Measurements from ENCODE around the gene C1QTNF1. TPM values are rescaled to one million over a fixed set of nuclear protein-coding genes. Genes with fewer than 3 reads are reported as not detected.

The C1QTNF1 gene
- polyA plus RNA-seq, 1 donor, result 3.1 TPM

DNA sequence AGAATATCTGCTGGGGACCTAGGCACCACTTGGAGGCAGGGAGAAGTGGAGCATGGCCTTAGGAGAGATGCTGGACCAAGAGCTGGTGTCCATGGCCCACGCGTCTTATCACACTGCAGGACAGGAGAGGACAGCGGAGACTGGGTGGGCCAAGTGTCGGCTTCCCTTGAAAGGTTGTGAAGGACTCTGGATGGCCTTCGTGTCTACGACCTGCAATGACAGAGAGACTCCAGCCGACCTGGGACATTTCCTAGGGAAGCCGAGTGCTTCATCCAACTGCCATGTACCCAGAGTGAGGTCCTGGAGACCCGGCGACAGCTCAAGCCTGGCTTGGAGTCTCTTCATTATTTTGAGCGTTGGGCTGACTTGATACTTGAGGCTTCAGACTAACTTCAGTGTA is 20.5 kb downstream of the C1QTNF1 start:
- Histone ChIP-seq H3K9me3 (ENCODE audit: control insufficient read depth, low read depth, low read length) (no peaks in the 10 kb centered on the region), H3K4me3 (ENCODE audit: low read length) (no peak overlapping the region), H3K27me3 (ENCODE audit: control insufficient read depth, insufficient read depth, low read length) (no peaks in the 10 kb centered on the region), H3K27ac (ENCODE audit: low read length) (no peak overlapping the region), H3K4me1 (ENCODE audit: control insufficient read depth, insufficient read depth, low read length) (no peaks in the 10 kb centered on the region), H3K36me3 (ENCODE audit: control insufficient read depth, insufficient read depth, low read length) (no peaks in the 10 kb centered on the region)
- no CpG with 5 or more reads among the region's 11 CpGs for WGBS (ENCODE audit: insufficient coverage, low lambda C conversion rate)
- no peak for DNase-seq

- H3K27ac ChIP-seq (ENCODE audit: low read length), result no peak overlapping the region
- no peak for DNase-seq
- WGBS (ENCODE audit: insufficient coverage, low lambda C conversion rate), result no CpG with 5 or more reads among the region's 15 CpGs
- no peaks in the 10 kb centered on the region for H3K9me3 ChIP-seq (ENCODE audit: control insufficient read depth, low read depth, low read length)
- no peaks in the 10 kb centered on the region for H3K27me3 ChIP-seq (ENCODE audit: control insufficient read depth, insufficient read depth, low read length)
- H3K4me1 ChIP-seq (ENCODE audit: control insufficient read depth, insufficient read depth, low read length), result no peaks in the 10 kb centered on the region
- no peaks in the 10 kb centered on the region for H3K36me3 ChIP-seq (ENCODE audit: control insufficient read depth, insufficient read depth, low read length)
- H3K4me3 ChIP-seq (ENCODE audit: low read length), result no peak overlapping the region
These were observed 21.2 kb downstream of the C1QTNF1 start for GRCh38 chr17:79045001-79045729.

DNA sequence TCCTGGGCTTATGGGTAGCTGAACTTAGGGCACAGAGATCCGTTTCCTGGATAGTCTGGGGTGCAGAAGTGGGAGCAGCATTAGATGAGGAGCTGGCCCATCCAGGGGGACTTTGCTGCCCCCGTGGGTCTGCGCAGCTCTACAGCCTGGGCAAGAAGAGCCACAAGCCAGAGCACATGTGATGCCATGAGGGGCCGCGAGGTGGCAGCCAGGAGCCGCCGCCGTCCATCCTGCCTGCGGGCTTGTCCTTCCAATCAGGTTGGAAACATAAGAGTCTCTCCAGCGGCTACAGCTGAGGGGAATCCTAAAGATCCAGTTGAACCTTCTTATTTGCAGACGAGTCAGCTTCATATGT is 21.9 kb downstream of the C1QTNF1 start:
- Histone ChIP-seq H3K27me3 (ENCODE audit: control insufficient read depth, insufficient read depth, low read length) (no peaks in the 10 kb centered on the region), H3K9me3 (ENCODE audit: control insufficient read depth, low read depth, low read length) (no peaks in the 10 kb centered on the region), H3K4me3 (ENCODE audit: low read length) (no peak overlapping the region), H3K4me1 (ENCODE audit: control insufficient read depth, insufficient read depth, low read length) (no peaks in the 10 kb centered on the region), H3K36me3 (ENCODE audit: control insufficient read depth, insufficient read depth, low read length) (no peaks in the 10 kb centered on the region), H3K27ac (ENCODE audit: low read length) (no peak overlapping the region)
- peak in 1 of 2 donors; percentile 45 for DNase-seq
- no CpG with 5 or more reads among the region's 11 CpGs for WGBS (ENCODE audit: insufficient coverage, low lambda C conversion rate)

DNA sequence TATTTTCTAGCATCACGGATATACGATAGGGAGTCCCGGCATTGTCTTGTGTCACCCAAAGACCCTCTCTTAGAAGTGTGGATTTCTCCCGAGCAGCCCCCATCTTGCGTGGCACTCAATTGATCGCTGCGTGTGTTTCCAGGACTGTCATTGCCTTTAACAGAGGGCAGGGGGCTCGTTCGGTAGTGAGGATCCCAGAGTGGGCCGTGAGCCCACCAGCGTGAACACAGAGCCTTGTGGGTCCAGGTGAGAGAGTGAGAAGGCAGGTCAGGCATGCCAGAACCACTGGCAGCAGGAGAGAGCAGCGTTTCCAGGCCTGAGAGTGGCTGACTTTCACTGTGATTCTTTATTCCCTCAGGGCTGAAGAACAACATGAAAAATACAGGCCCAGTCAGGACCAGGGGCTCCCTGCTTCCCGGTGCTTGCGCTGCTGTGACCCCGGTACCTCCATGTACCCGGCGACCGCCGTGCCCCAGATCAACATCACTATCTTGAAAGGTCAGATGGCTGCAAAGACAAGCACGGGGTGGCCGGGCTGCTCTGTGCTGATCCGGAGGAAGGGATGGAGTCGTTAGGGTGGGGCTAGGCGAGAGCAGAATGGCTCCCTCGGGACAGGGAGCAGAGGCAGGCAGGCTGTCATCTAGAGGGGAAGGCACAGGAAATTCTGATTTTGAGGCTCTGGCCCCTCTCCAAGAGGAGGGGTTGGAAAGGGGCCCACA is 22.4 kb downstream of the C1QTNF1 start:
- WGBS (ENCODE audit: insufficient coverage, low lambda C conversion rate), result no CpG with 5 or more reads among the region's 25 CpGs
- H3K27me3 ChIP-seq (ENCODE audit: control insufficient read depth, insufficient read depth, low read length), result no peaks in the 10 kb centered on the region
- H3K9me3 ChIP-seq (ENCODE audit: control insufficient read depth, low read depth, low read length), result no peaks in the 10 kb centered on the region
- no peak overlapping the region for H3K4me3 ChIP-seq (ENCODE audit: low read length)
- no peaks in the 10 kb centered on the region for H3K36me3 ChIP-seq (ENCODE audit: control insufficient read depth, insufficient read depth, low read length)
- H3K4me1 ChIP-seq (ENCODE audit: control insufficient read depth, insufficient read depth, low read length), result no peaks in the 10 kb centered on the region
- DNase-seq, result no peak
- H3K27ac ChIP-seq (ENCODE audit: low read length), result no peak overlapping the region

DNA sequence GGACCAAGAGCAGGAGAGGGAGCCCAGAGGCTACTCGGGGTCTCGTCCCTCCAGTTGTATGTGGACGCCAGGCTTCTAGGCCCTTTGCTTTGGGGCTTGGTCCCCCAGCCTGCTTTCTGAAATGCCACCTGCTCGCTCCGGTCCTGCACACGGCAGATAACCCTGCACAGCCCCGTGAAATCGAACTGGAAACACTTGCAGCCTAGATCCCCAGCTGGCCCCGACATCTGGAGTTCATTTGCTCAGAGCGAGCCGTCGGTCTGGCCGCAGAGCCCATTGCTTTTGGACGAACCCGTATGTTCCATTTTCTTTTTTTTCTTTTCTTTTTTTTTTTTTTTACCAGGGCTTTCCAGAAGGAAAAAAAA is 22.9 kb downstream of the C1QTNF1 start:
- no peaks in the 10 kb centered on the region for H3K9me3 ChIP-seq (ENCODE audit: control insufficient read depth, low read depth, low read length)
- H3K4me3 ChIP-seq (ENCODE audit: low read length), result no peak overlapping the region
- H3K36me3 ChIP-seq (ENCODE audit: control insufficient read depth, insufficient read depth, low read length), result no peaks in the 10 kb centered on the region
- no peaks in the 10 kb centered on the region for H3K4me1 ChIP-seq (ENCODE audit: control insufficient read depth, insufficient read depth, low read length)
- DNase-seq, result no peak
- WGBS (ENCODE audit: insufficient coverage, low lambda C conversion rate), result no CpG with 5 or more reads among the region's 15 CpGs
- H3K27me3 ChIP-seq (ENCODE audit: control insufficient read depth, insufficient read depth, low read length), result no peaks in the 10 kb centered on the region
- H3K27ac ChIP-seq (ENCODE audit: low read length), result no peak overlapping the region

- no CpG with 5 or more reads among the region's 30 CpGs for WGBS (ENCODE audit: insufficient coverage, low lambda C conversion rate)
- Histone ChIP-seq H3K27me3 (ENCODE audit: control insufficient read depth, insufficient read depth, low read length) (no peaks in the 10 kb centered on the region), H3K9me3 (ENCODE audit: control insufficient read depth, low read depth, low read length) (no peaks in the 10 kb centered on the region), H3K36me3 (ENCODE audit: control insufficient read depth, insufficient read depth, low read length) (no peaks in the 10 kb centered on the region), H3K27ac (ENCODE audit: low read length) (no peak overlapping the region), H3K4me3 (ENCODE audit: low read length) (no peak overlapping the region), H3K4me1 (ENCODE audit: control insufficient read depth, insufficient read depth, low read length) (no peaks in the 10 kb centered on the region)
- DNase-seq, result no peak
These were observed 23.4 kb downstream of the C1QTNF1 start for GRCh38 chr17:79047291-79047920.

DNA sequence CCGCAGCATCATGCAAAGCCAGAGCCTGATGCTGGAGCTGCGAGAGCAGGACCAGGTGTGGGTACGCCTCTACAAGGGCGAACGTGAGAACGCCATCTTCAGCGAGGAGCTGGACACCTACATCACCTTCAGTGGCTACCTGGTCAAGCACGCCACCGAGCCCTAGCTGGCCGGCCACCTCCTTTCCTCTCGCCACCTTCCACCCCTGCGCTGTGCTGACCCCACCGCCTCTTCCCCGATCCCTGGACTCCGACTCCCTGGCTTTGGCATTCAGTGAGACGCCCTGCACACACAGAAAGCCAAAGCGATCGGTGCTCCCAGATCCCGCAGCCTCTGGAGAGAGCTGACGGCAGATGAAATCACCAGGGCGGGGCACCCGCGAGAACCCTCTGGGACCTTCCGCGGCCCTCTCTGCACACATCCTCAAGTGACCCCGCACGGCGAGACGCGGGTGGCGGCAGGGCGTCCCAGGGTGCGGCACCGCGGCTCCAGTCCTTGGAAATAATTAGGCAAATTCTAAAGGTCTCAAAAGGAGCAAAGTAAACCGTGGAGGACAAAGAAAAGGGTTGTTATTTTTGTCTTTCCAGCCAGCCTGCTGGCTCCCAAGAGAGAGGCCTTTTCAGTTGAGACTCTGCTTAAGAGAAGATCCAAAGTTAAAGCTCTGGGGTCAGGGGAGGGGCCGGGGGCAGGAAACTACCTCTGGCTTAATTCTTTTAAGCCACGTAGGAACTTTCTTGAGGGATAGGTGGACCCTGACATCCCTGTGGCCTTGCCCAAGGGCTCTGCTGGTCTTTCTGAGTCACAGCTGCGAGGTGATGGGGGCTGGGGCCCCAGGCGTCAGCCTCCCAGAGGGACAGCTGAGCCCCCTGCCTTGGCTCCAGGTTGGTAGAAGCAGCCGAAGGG is 24.2 kb downstream of the C1QTNF1 start:
- Histone ChIP-seq H3K4me1 (ENCODE audit: control insufficient read depth, insufficient read depth, low read length) (no peaks in the 10 kb centered on the region), H3K4me3 (ENCODE audit: low read length) (no peak overlapping the region), H3K27ac (ENCODE audit: low read length) (no peak overlapping the region), H3K9me3 (ENCODE audit: control insufficient read depth, low read depth, low read length) (no peaks in the 10 kb centered on the region), H3K27me3 (ENCODE audit: control insufficient read depth, insufficient read depth, low read length) (no peaks in the 10 kb centered on the region), H3K36me3 (ENCODE audit: control insufficient read depth, insufficient read depth, low read length) (no peaks in the 10 kb centered on the region)
- DNase-seq, result no peak
- no CpG with 5 or more reads among the region's 41 CpGs for WGBS (ENCODE audit: insufficient coverage, low lambda C conversion rate)

DNA sequence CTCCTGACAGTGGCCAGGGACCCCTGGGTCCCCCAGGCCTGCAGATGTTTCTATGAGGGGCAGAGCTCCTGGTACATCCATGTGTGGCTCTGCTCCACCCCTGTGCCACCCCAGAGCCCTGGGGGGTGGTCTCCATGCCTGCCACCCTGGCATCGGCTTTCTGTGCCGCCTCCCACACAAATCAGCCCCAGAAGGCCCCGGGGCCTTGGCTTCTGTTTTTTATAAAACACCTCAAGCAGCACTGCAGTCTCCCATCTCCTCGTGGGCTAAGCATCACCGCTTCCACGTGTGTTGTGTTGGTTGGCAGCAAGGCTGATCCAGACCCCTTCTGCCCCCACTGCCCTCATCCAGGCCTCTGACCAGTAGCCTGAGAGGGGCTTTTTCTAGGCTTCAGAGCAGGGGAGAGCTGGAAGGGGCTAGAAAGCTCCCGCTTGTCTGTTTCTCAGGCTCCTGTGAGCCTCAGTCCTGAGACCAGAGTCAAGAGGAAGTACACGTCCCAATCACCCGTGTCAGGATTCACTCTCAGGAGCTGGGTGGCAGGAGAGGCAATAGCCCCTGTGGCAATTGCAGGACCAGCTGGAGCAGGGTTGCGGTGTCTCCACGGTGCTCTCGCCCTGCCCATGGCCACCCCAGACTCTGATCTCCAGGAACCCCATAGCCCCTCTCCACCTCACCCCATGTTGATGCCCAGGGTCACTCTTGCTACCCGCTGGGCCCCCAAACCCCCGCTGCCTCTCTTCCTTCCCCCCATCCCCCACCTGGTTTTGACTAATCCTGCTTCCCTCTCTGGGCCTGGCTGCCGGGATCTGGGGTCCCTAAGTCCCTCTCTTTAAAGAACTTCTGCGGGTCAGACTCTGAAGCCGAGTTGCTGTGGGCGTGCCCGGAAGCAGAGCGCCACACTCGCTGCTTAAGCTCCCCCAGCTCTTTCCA is 25.1 kb downstream of the C1QTNF1 start:
- no CpG with 5 or more reads among the region's 21 CpGs for WGBS (ENCODE audit: insufficient coverage, low lambda C conversion rate)
- Histone ChIP-seq H3K9me3 (ENCODE audit: control insufficient read depth, low read depth, low read length) (peaks cover 2% of the 10 kb centered on the region), H3K4me3 (ENCODE audit: low read length) (no peak overlapping the region), H3K36me3 (ENCODE audit: control insufficient read depth, insufficient read depth, low read length) (no peaks in the 10 kb centered on the region), H3K4me1 (ENCODE audit: control insufficient read depth, insufficient read depth, low read length) (no peaks in the 10 kb centered on the region), H3K27ac (ENCODE audit: low read length) (no peak overlapping the region), H3K27me3 (ENCODE audit: control insufficient read depth, insufficient read depth, low read length) (no peaks in the 10 kb centered on the region)
- DNase-seq, result no peak

DNA sequence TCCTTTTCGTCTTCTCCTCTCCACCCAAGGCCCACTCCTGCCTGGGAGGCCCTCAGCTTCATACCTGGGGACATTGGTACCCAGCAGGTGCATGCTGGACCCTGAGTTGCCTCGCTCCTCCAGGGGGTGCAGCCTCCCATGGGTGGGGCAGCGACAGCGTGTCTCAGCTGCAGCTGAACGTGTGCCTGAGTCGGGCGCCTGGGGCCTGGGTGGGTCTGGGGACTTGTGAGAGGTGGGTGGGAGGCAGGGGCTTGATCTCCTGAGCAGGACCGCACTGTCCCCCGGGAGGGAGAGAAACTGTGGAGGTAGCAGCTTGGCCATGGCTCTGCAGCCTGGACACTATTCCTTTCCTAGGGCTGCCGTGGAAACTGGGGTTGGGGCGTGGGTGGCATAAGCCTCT is 25.9 kb downstream of the C1QTNF1 start:
- Histone ChIP-seq H3K4me1 (ENCODE audit: control insufficient read depth, insufficient read depth, low read length) (no peaks in the 10 kb centered on the region), H3K36me3 (ENCODE audit: control insufficient read depth, insufficient read depth, low read length) (no peaks in the 10 kb centered on the region), H3K27me3 (ENCODE audit: control insufficient read depth, insufficient read depth, low read length) (no peaks in the 10 kb centered on the region), H3K4me3 (ENCODE audit: low read length) (no peak overlapping the region), H3K27ac (ENCODE audit: low read length) (no peak overlapping the region), H3K9me3 (ENCODE audit: control insufficient read depth, low read depth, low read length) (peaks cover 5% of the 10 kb centered on the region)
- no CpG with 5 or more reads among the region's 11 CpGs for WGBS (ENCODE audit: insufficient coverage, low lambda C conversion rate)
- no peak for DNase-seq
